B cell (primary cell): ENCODE measurements around the gene COTL1. TPM values are rescaled to one million over a fixed set of nuclear protein-coding genes. Genes with fewer than 3 reads are reported as not detected.

Experiments used
- ATAC-seq: fragments of 200-7000 bp; cut with Tn5 transposase; one replicate; pipeline ENCODE4 v1.10.0; 2021; ENCODE audit warnings: low read depth, mild to moderate bottlenecking, moderate number of reproducible peaks, moderate library complexity
- CTCF ChIA-PET: fragments of 350-600 bp; sonication (Branson Sonifier 250); formaldehyde crosslinking; loops from one replicate; lab custom pipeline; 2021; ENCODE audit warnings: antibody characterized with exemption, inconsistent platforms; lab: Charles Lee
- POLR2A ChIA-PET: fragments of 350-600 bp; sonication (Branson Sonifier 250); formaldehyde crosslinking; loops from one replicate; lab custom pipeline; 2021; ENCODE audit warnings: antibody characterized with exemption; lab: Charles Lee
- DNase-seq: peaks from one replicate; pipeline ENCODE4 v3.0.0; 2013
- H2AFZ ChIP-seq: 2 replicates; pipeline ENCODE4 v1.6.1; 2012; ENCODE audit warnings: mild to moderate bottlenecking, low read depth, low read length; ENCODE audit not compliant: insufficient read depth, poor library complexity, severe bottlenecking
- H3K27ac ChIP-seq, 2 donors: 1 replicate in 1 of 2; 2 replicates in 1 of 2; pipeline ENCODE4 v1.5.1; 2012 to 2013; ENCODE audit warnings: low read length in 2 of 2, mild to moderate bottlenecking in 2 of 2, moderate library complexity in 1 of 2
- H3K27me3 ChIP-seq, 4 experiments: fragments of 200-600 bp in 1 of 4; sonication (generic) in 1 of 4; replicated peaks in 1 of 4; 1 replicate in 2 of 4; 2 replicates in 2 of 4; pipeline versions ENCODE4 v1.6.1 to v1.7.0; 2013 to 2016; ENCODE audit warnings: low read length in 3 of 4, mild to moderate bottlenecking in 2 of 4, mixed read lengths in 1 of 4, moderate library complexity in 1 of 4; ENCODE audit not compliant: insufficient read depth in 4 of 4, control insufficient read depth in 3 of 4; ENCODE audit errors: control extremely low read depth in 1 of 4
- H3K36me3 ChIP-seq, 2 experiments: replicated peaks in 1 of 2; 1 replicate in 1 of 2; 2 replicates in 1 of 2; pipeline versions ENCODE4 v1.6.1 to v1.7.1; 2013; ENCODE audit warnings: low read length in 1 of 2; ENCODE audit not compliant: insufficient read depth in 2 of 2, control insufficient read depth in 1 of 2; ENCODE audit errors: control extremely low read depth in 1 of 2, extremely low read depth in 1 of 2
- H3K4me1 ChIP-seq, 2 donors: fragments of 200-600 bp in 1 of 2; sonication (generic) in 1 of 2; 1 replicate in 1 of 2; 2 replicates in 1 of 2; pipeline versions ENCODE4 v1.5.1 to v1.6.1; 2013 to 2017; ENCODE audit warnings: low read length in 2 of 2; ENCODE audit not compliant: control insufficient read depth in 2 of 2, insufficient read depth in 2 of 2
- H3K4me2 ChIP-seq: replicated peaks from 2 replicates; pipeline ENCODE3; 2012; ENCODE audit warnings: mild to moderate bottlenecking, low read depth, low read length; ENCODE audit not compliant: poor library complexity, severe bottlenecking
- H3K4me3 ChIP-seq, 5 experiments: fragments of 200-600 bp in 1 of 5; sonication (generic) in 1 of 5; 1 replicate in 3 of 5; 2 replicates in 2 of 5; pipeline versions ENCODE4 v1.5.1 to v1.7.0; 2011 to 2016; ENCODE audit warnings: low read length in 4 of 5, mild to moderate bottlenecking in 4 of 5, low read depth in 2 of 5, control low read depth in 1 of 5, moderate library complexity in 1 of 5; ENCODE audit not compliant: insufficient read depth in 1 of 5; ENCODE audit errors: control extremely low read depth in 1 of 5, extremely low read depth in 1 of 5
- H3K79me2 ChIP-seq: fragments of 200-600 bp; sonication (generic); one replicate; pipeline ENCODE4 v1.6.0; 2016; ENCODE audit warnings: low read length; ENCODE audit not compliant: control insufficient read depth, insufficient read depth
- H3K9ac ChIP-seq: fragments of 200-600 bp; sonication (generic); 2 replicates; pipeline ENCODE4 v1.6.1; 2017; ENCODE audit warnings: mild to moderate bottlenecking, low read length, moderate library complexity
- H3K9me3 ChIP-seq, 3 donors: one replicate each; pipeline versions ENCODE4 v1.6.1 to v1.7.1; 2013; ENCODE audit warnings: low read length in 2 of 3; ENCODE audit not compliant: control insufficient read depth in 2 of 3, insufficient read depth in 1 of 3; ENCODE audit errors: control extremely low read depth in 1 of 3
- H4K20me1 ChIP-seq: 2 replicates; pipeline ENCODE4 v1.6.0; 2012; ENCODE audit warnings: mild to moderate bottlenecking, low read length; ENCODE audit not compliant: insufficient read depth, control insufficient read depth, poor library complexity, severe bottlenecking
- H3K27ac Mint-ChIP-seq: one replicate; pipeline ENCODE4 v1.8.0; 2021; ENCODE audit warnings: mixed read lengths
- H3K27me3 Mint-ChIP-seq: one replicate; pipeline ENCODE4 v1.8.0; 2021; ENCODE audit warnings: mixed read lengths
- H3K4me1 Mint-ChIP-seq: one replicate; pipeline ENCODE4 v1.8.0; 2021; ENCODE audit warnings: mixed read lengths
- H3K4me3 Mint-ChIP-seq: one replicate; pipeline ENCODE4 v1.8.0; 2021; ENCODE audit warnings: mixed read lengths
- H3K9me3 Mint-ChIP-seq: one replicate; pipeline ENCODE4 v1.8.0; 2022; ENCODE audit warnings: mixed read lengths; ENCODE audit not compliant: insufficient read depth
- CTCF ChIP-seq: fragments of 200-600 bp; IDR thresholded peaks from one replicate; pipeline ENCODE4 v1.8.0; 2022; ENCODE audit warnings: antibody characterized with exemption, mild to moderate bottlenecking
- EZH2 ChIP-seq: IDR thresholded peaks from 2 replicates; pipeline ENCODE4 v1.6.1; 2012; ENCODE audit warnings: borderline replicate concordance, low read depth, mild to moderate bottlenecking, moderate library complexity, low read length; ENCODE audit not compliant: insufficient read depth, poor library complexity, severe bottlenecking
- WGBS: methylation state at CpG from one replicate; pipeline ENCODE4 v1.1.5; 2013; ENCODE audit warnings: missing lambda C conversion rate; ENCODE audit not compliant: insufficient coverage; 5-methylcytosine and 5-hydroxymethylcytosine counted together
- intact Hi-C: fragments of 100-400 bp; cut with micrococcal nuclease; formaldehyde crosslinking; loops from one replicate; pipeline ENCODE4 v1.10.0; 2022
- polyA plus RNA-seq: library from polyadenylated mRNA; depleted of rRNA; stranded (reverse); fragments of >200 nt; gene quantifications from 2 replicates; pipeline ENCODE4 v1.2.3, GENCODE V29; 2012
- total RNA-seq, 2 donors: library from RNA; stranded (reverse); fragments of 120-200 nt in 1 of 2; gene quantifications; 1 replicate in 1 of 2; 2 replicates in 1 of 2; pipeline versions ENCODE4 v1.2.3 to v1.2.4, GENCODE V29; 2013 to 2022

COTL1 gene
- total and polyA plus RNA-seq, 2 donors (not counting 1 experiment from before 2014, with no cell fraction given), result 158 to 264 TPM

- Histone ChIP-seq H3K27ac (peak overlapping the region in 1 of 2 donors; percentile 31), H3K4me3 (no peak overlapping the region), H3K79me2 (peaks cover 97% of the 10 kb centered on the region), H3K27me3 (no peaks in the 10 kb centered on the region), H3K9ac (no peak overlapping the region), H3K4me1 (peaks cover 34 to 77% of the 10 kb centered on the region in 2 donors), H4K20me1 (peaks cover 58% of the 10 kb centered on the region), H2AFZ (no peak overlapping the region), H3K36me3 (peaks cover 10 to 46% of the 10 kb centered on the region in 2 experiments), H3K9me3 (no peaks in the 10 kb centered on the region), H3K4me2 (peak overlapping the region; percentile 8)
- ATAC-seq (no peak), DNase-seq (no peak)
- H3K27me3 Mint-ChIP-seq, result no peaks in the 10 kb centered on the region
- ChIA-PET CTCF (interaction anchor here (2.8 kb wide), 1 partner anchor 41 kb away, joined by 13 read pairs; no protein-coding TSS in a partner anchor), POLR2A (interaction anchor here (0.6 to 1.1 kb wide), 3 partner anchors 37 to 1176 kb away, joined by 3 to 6 read pairs (median 4); no protein-coding TSS in a partner anchor)
- no peaks in the 10 kb centered on the region for H3K9me3 Mint-ChIP-seq
- TF ChIP-seq CTCF (no peak), EZH2 (no peak)
- H3K27ac Mint-ChIP-seq, result peak overlapping the region; percentile 56
- H3K4me3 Mint-ChIP-seq, result peak overlapping the region; percentile 10
- H3K4me1 Mint-ChIP-seq, result peaks cover 78% of the 10 kb centered on the region
- intact Hi-C loops, result no loop called here
- WGBS, result 88% methylated on average over 5 of the region's 8 CpGs
Observed at GRCh38 chr16:84581158-84581557, 36.7 kb downstream of the COTL1 start.

- H3K9me3 Mint-ChIP-seq, result no peaks in the 10 kb centered on the region
- Histone ChIP-seq H3K4me1 (peaks cover 22 to 74% of the 10 kb centered on the region in 2 donors), H3K27ac (peak overlapping the region in 1 of 2 donors; percentile 28), H3K79me2 (peaks cover 100% of the 10 kb centered on the region), H3K27me3 (no peaks in the 10 kb centered on the region), H3K9me3 (no peaks in the 10 kb centered on the region), H4K20me1 (peaks cover 66% of the 10 kb centered on the region), H3K9ac (no peak overlapping the region), H3K4me3 (no peak overlapping the region), H3K36me3 (peaks cover 13 to 52% of the 10 kb centered on the region in 2 experiments), H2AFZ (no peak overlapping the region), H3K4me2 (no peak overlapping the region)
- WGBS, result 96% methylated on average over 11 of the region's 11 CpGs
- peaks cover 73% of the 10 kb centered on the region for H3K4me1 Mint-ChIP-seq
- peak overlapping the region; percentile 78 for H3K27ac Mint-ChIP-seq
- ChIA-PET CTCF (interaction anchor here (1.1 to 2.8 kb wide), 3 partner anchors 35 to 146 kb away, joined by 3 to 13 read pairs (median 4); no protein-coding TSS in a partner anchor), POLR2A (no interaction called here)
- ATAC-seq (no peak), DNase-seq (no peak)
- intact Hi-C loops, result no loop called here
- no peak for TF ChIP-seq EZH2
- TF ChIP-seq CTCF, result no peak
- no peak overlapping the region for H3K4me3 Mint-ChIP-seq
- no peaks in the 10 kb centered on the region for H3K27me3 Mint-ChIP-seq
Observed at GRCh38 chr16:84579936-84580335, 37.9 kb downstream of the COTL1 start.
